CD4-positive, alpha-beta T cell (primary cell): Measurements from ENCODE around the gene ZNF14. TPM values are rescaled to one million over a fixed set of nuclear protein-coding genes. Genes with fewer than 3 reads are reported as not detected.
A peak's percentile ranks its signal among the peaks of the same experiment; 100 is the strongest.

ENCODE experiments used
- ATAC-seq: fragments of 200-7000 bp; cut with Tn5 transposase; one replicate; pipeline ENCODE4 v1.10.0; 2022; ENCODE audit warnings: mild to moderate bottlenecking; ENCODE audit not compliant: poor library complexity
- CTCF ChIA-PET: fragments of 350-600 bp; sonication (Branson Sonifier 250); formaldehyde crosslinking; loops from one replicate; lab custom pipeline; 2021; ENCODE audit warnings: antibody characterized with exemption, inconsistent platforms; lab: Charles Lee
- POLR2A ChIA-PET: fragments of 350-600 bp; sonication (Branson Sonifier 250); formaldehyde crosslinking; loops from one replicate; lab custom pipeline; 2021; ENCODE audit warnings: antibody characterized with exemption, inconsistent platforms; lab: Charles Lee
- DNase-seq, 14 experiments: peaks; one replicate each; pipeline ENCODE4 v3.0.0-alpha.2; 2013 to 2020; ENCODE audit warnings: mixed read lengths in 2 of 14
- H3K27ac ChIP-seq, 2 donors: one replicate each; pipeline versions ENCODE4 v1.5.1 to v1.7.0; 2013; ENCODE audit warnings: low read length in 2 of 2, low read depth in 1 of 2, mild to moderate bottlenecking in 1 of 2
- H3K27me3 ChIP-seq, 2 experiments: 1 replicate in 1 of 2; 2 replicates in 1 of 2; pipeline versions ENCODE4 v1.6.1 to v1.7.0; 2013; ENCODE audit warnings: low read length in 2 of 2, control low read depth in 1 of 2, mild to moderate bottlenecking in 1 of 2, moderate library complexity in 1 of 2; ENCODE audit not compliant: insufficient read depth in 2 of 2, control insufficient read depth in 1 of 2
- H3K36me3 ChIP-seq: one replicate; pipeline ENCODE4 v1.6.1; 2013; ENCODE audit warnings: low read length, control low read depth; ENCODE audit not compliant: insufficient read depth
- H3K4me1 ChIP-seq: one replicate; pipeline ENCODE4 v1.6.1; 2013; ENCODE audit warnings: low read length, control low read depth; ENCODE audit not compliant: insufficient read depth
- H3K4me3 ChIP-seq: one replicate; pipeline ENCODE4 v1.5.1; 2013; ENCODE audit warnings: mild to moderate bottlenecking, low read length, moderate library complexity
- H3K9me3 ChIP-seq, 2 experiments: 1 replicate in 1 of 2; 2 replicates in 1 of 2; pipeline versions ENCODE4 v1.6.1 to v1.7.0; 2013; ENCODE audit warnings: low read length in 2 of 2, mild to moderate bottlenecking in 2 of 2, control low read depth in 1 of 2, moderate library complexity in 1 of 2; ENCODE audit not compliant: control insufficient read depth in 1 of 2, insufficient read depth in 1 of 2
- H3K27ac Mint-ChIP-seq: one replicate; pipeline ENCODE4 v1.8.0; 2020; ENCODE audit warnings: mixed read lengths
- H3K27me3 Mint-ChIP-seq: one replicate; pipeline ENCODE4 v1.8.0; 2021; ENCODE audit warnings: mixed read lengths
- H3K36me3 Mint-ChIP-seq: one replicate; pipeline ENCODE4 v1.8.0; 2021; ENCODE audit warnings: low read depth, mixed read lengths
- H3K4me1 Mint-ChIP-seq: one replicate; pipeline ENCODE4 v1.8.0; 2021; ENCODE audit warnings: low read depth, mixed read lengths
- H3K4me3 Mint-ChIP-seq: one replicate; pipeline ENCODE4 v1.8.0; 2020; ENCODE audit warnings: mild to moderate bottlenecking, mixed read lengths
- H3K9me3 Mint-ChIP-seq: one replicate; pipeline ENCODE4 v1.8.0; 2020; ENCODE audit warnings: mixed read lengths
- intact Hi-C, 2 experiments: fragments of 100-400 bp; cut with DNase I in 1 of 2; cut with micrococcal nuclease in 1 of 2; formaldehyde crosslinking; loops; one replicate each; pipeline versions ENCODE4 v1.15.1 to v1.9.0; 2023 to 2025; cut with DNase I, micrococcal nuclease
- total RNA-seq, 174 experiments: library from RNA in 2 of 174; stranded (reverse) in 2 of 174; gene quantifications; one replicate each; pipeline ENCODE4 v1.2.3 and lab custom pipeline; 2021 to 2026
- TF ChIP-seq, protein P1 (sequence below): fragments of 200-600 bp; IDR thresholded peaks from one replicate; pipeline ENCODE4 v1.8.0; 2022; ENCODE audit warnings: antibody characterized with exemption, mild to moderate bottlenecking

Gene ZNF14
- total RNA-seq, 2 experiments from 2014 or later: 36.9 to 37.3 TPM

DNA sequence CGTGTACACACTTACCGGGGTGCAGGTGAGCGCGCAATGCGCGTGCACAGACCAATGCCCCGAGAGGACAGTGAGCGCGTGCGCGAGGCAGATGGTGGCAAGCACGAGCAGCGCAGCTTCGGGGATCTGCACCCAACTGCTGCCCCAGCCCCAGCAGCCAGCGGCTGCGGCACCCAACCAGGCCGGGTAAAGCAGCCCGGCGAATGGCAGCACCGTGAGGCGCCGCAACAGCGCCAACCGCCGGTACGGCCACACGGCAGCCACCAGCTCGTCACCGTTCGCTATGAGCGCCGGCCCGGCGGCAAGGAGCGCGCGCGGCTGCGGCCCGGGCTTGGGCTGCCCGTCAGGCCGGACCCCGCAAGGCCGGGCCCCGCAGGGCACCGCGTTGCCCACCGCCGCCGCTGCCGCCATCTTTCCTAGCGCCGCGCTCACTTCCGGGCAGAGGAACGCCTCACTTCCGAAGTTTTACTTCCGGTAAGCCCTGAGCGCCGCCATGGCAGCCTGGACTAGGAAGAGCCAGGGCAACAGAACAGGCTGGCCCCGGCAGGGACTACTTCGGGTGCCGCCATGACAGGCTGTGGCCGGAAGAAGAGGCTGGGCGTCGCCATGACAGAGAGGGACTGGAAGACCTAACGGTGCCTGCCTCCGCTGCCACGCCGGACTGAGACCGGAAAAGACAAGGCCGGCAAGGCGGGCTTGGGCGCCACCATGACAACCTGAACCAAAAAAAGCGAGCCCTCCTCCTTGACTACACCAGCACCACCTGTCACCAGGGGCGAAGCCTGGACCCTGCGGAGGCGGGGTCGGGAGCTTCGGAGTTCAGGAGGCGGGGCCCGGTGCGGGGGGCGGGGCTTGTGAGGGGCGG, 69.4 kb downstream of the ZNF14 start, which contains the start of gene ATP13A1:
TSS of gene ATP13A1 (minus strand) at position 421 of the 865 bp plus-strand sequence. CDS start at position 411, 10 bp downstream.
- ChIA-PET POLR2A (interaction anchor here (0.5 to 4.3 kb wide), 27 partner anchors 9 to 1941 kb away, joined by 3 to 45 read pairs (median 6); partner anchors contain the start of genes GMIP, LPAR2, NDUFA13 and ZNF14), CTCF (interaction anchor here (0.8 kb wide), 2 partner anchors 19 to 131 kb away, joined by 3 to 4 read pairs; partner anchors contain the start of gene GMIP)
- Mint-ChIP-seq H3K4me3 (peak within 1 kb of the TSS; percentile 95), H3K4me1 (peaks cover 48% of the 10 kb centered on the region), H3K9me3 (peaks cover 2% of the 10 kb centered on the region), H3K36me3 (peaks cover 47% of the 10 kb centered on the region), H3K27ac (peak within 1 kb of the TSS; percentile 99), H3K27me3 (no peaks in the 10 kb centered on the region)
- Histone ChIP-seq H3K4me1 (peaks cover 71% of the 10 kb centered on the region), H3K4me3 (peak within 1 kb of the TSS; percentile 94), H3K36me3 (peaks cover 13% of the 10 kb centered on the region), H3K9me3 (peaks cover 0 to 31% of the 10 kb centered on the region in 2 experiments), H3K27me3 (no peaks in the 10 kb centered on the region), H3K27ac (peak within 1 kb of the TSS; percentile 96)
- peak; percentile 67 for ATAC-seq
- TF ChIP-seq, protein P1, sequence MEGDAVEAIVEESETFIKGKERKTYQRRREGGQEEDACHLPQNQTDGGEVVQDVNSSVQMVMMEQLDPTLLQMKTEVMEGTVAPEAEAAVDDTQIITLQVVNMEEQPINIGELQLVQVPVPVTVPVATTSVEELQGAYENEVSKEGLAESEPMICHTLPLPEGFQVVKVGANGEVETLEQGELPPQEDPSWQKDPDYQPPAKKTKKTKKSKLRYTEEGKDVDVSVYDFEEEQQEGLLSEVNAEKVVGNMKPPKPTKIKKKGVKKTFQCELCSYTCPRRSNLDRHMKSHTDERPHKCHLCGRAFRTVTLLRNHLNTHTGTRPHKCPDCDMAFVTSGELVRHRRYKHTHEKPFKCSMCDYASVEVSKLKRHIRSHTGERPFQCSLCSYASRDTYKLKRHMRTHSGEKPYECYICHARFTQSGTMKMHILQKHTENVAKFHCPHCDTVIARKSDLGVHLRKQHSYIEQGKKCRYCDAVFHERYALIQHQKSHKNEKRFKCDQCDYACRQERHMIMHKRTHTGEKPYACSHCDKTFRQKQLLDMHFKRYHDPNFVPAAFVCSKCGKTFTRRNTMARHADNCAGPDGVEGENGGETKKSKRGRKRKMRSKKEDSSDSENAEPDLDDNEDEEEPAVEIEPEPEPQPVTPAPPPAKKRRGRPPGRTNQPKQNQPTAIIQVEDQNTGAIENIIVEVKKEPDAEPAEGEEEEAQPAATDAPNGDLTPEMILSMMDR: no peak
- intact Hi-C loops: loop anchor here (1.0 to 5.0 kb wide), 7 partner anchors 19 to 341 kb away; partner anchors contain the start of genes LPAR2 (in 1 of the 2), MAU2 (in 1 of the 2), SUGP1 (in 1 of the 2) and ZNF14 (in 1 of the 2)
- peak; percentile 88 to 99 (median 93) for DNase-seq

DNA sequence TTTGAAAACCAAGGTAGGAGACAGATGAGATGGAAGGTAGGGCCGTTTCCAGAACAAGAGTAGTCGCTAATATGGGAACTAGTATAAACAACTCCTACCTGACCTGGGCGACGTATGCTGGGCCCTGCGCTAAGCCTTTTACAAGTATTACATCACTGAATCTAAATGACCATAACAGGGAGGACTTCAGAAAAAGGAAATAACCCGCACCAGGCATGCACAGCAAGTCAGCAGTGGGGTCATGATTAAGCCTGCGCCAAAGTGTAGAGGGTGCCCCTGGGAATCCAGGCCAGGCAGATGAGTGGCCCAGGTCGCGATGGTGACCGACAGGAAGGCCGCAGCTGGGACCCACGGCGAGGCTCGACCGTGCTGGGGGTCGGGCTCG, 70.0 kb downstream of the ZNF14 start:
- DNase-seq: no peak
- H3K4me3 Mint-ChIP-seq: peak overlapping the region; percentile 95
- no peak for ATAC-seq
- H3K36me3 ChIP-seq: peaks cover 19% of the 10 kb centered on the region
- H3K27me3 ChIP-seq: no peaks in the 10 kb centered on the region
- H3K36me3 Mint-ChIP-seq: peaks cover 47% of the 10 kb centered on the region
- peaks cover 64% of the 10 kb centered on the region for H3K4me1 ChIP-seq
- TF ChIP-seq, protein P1: no peak
- peaks cover 2% of the 10 kb centered on the region for H3K9me3 Mint-ChIP-seq
- peak overlapping the region; percentile 84 to 96 for H3K27ac ChIP-seq
- peak overlapping the region; percentile 94 for H3K4me3 ChIP-seq
- intact Hi-C loops: loop anchor here (1.0 to 5.0 kb wide), 6 partner anchors 18 to 341 kb away; partner anchors contain the start of genes LPAR2 (in 1 of the 2), MAU2 (in 1 of the 2), SUGP1 (in 1 of the 2) and ZNF253 (in 1 of the 2)
- peak overlapping the region; percentile 99 for H3K27ac Mint-ChIP-seq
- ChIA-PET POLR2A (interaction anchor here (0.9 to 4.3 kb wide), 22 partner anchors 10 to 1942 kb away, joined by 3 to 45 read pairs (median 6); partner anchors contain the start of genes GMIP, LPAR2, NDUFA13 and ZNF14), CTCF (interaction anchor here (2.5 kb wide), 1 partner anchor 109 kb away, joined by 6 read pairs; no protein-coding TSS in a partner anchor)
- no peaks in the 10 kb centered on the region for H3K27me3 Mint-ChIP-seq
- H3K4me1 Mint-ChIP-seq: peaks cover 46% of the 10 kb centered on the region
- peaks cover 0 to 31% of the 10 kb centered on the region in 2 experiments for H3K9me3 ChIP-seq

DNA sequence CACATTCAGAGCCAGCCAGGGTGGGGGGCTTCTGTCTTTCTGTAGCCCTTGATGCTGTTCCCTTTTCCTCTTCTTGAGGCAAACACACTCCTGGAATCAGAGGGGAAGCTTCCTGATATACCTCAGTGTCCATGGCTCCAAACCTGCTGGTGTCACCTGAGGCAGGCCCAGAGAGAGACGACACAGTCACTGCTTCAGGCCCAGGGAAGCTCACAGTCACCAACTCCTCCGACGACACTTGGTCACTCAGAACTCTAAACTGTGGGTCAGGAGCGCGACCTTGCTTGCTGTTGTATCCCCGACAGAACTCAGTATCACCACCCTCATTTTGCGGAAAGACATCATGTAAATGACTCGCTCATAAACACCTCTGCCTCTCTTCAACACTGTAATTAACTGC, 70.6 kb downstream of the ZNF14 start:
- peaks cover 24% of the 10 kb centered on the region for H3K36me3 ChIP-seq
- DNase-seq (peak in 1 of 14 experiments; percentile 34), ATAC-seq (no peak)
- H3K4me3 ChIP-seq: peak overlapping the region; percentile 94
- CTCF ChIA-PET: interaction anchor here (2.5 kb wide), 1 partner anchor 109 kb away, joined by 6 read pairs; no protein-coding TSS in a partner anchor
- H3K4me1 Mint-ChIP-seq: peaks cover 41% of the 10 kb centered on the region
- H3K27me3 ChIP-seq: no peaks in the 10 kb centered on the region
- peak overlapping the region; percentile 99 for H3K27ac Mint-ChIP-seq
- peaks cover 2% of the 10 kb centered on the region for H3K9me3 Mint-ChIP-seq
- no peaks in the 10 kb centered on the region for H3K27me3 Mint-ChIP-seq
- H3K27ac ChIP-seq: peak overlapping the region; percentile 84 to 96
- intact Hi-C loops: loop anchor here (2.0 to 5.0 kb wide), 5 partner anchors 18 to 340 kb away; partner anchors contain the start of genes MAU2 (in 1 of the 2), SUGP1 (in 1 of the 2), ZNF253 (in 1 of the 2) and ZNF506 (in 1 of the 2)
- TF ChIP-seq, protein P1: no peak
- H3K4me1 ChIP-seq: peaks cover 60% of the 10 kb centered on the region
- POLR2A ChIA-PET: interaction anchor here (0.9 to 4.3 kb wide), 15 partner anchors 14 to 505 kb away, joined by 3 to 45 read pairs (median 8); partner anchors contain the start of genes GMIP, LPAR2, NDUFA13 and ZNF14
- H3K4me3 Mint-ChIP-seq: peak overlapping the region; percentile 95
- H3K9me3 ChIP-seq: peaks cover 0 to 26% of the 10 kb centered on the region in 2 experiments
- peaks cover 51% of the 10 kb centered on the region for H3K36me3 Mint-ChIP-seq
